ENCODE results near the gene CATSPER3.

The CATSPER3 gene

GRCh38 chr5:135055396-135055795 lies 87.7 kb downstream of the CATSPER3 start:
- DNase-seq (ENCODE audit: low read depth) = no peak
- no peak overlapping the region for H3K4me3 ChIP-seq (ENCODE audit: low read length)
- TF ChIP-seq CTCF (conservative IDR thresholded peaks at IDR 0.05; ENCODE audit: low read depth, low read length) = no peak

- DNase-seq (ENCODE audit: low read depth) = no peak
- TF ChIP-seq CTCF (conservative IDR thresholded peaks at IDR 0.05; ENCODE audit: low read depth, low read length) = no peak
- H3K4me3 ChIP-seq (ENCODE audit: low read length) = no peak overlapping the region
Measured at GRCh38 chr5:135056316-135057030, 88.8 kb downstream of the CATSPER3 start.

- TF ChIP-seq CTCF (conservative IDR thresholded peaks at IDR 0.05; ENCODE audit: low read depth, low read length) = no peak
- DNase-seq (ENCODE audit: low read depth) = no peak
- no peak overlapping the region for H3K4me3 ChIP-seq (ENCODE audit: low read length)
Measured at GRCh38 chr5:135057233-135057632, 89.5 kb downstream of the CATSPER3 start.

GRCh38 chr5:135058331-135058732 lies 90.6 kb downstream of the CATSPER3 start:
- no peak overlapping the region for H3K4me3 ChIP-seq (ENCODE audit: low read length)
- no peak for DNase-seq (ENCODE audit: low read depth)
- no peak for TF ChIP-seq CTCF (conservative IDR thresholded peaks at IDR 0.05; ENCODE audit: low read depth, low read length)

- H3K4me3 ChIP-seq (ENCODE audit: low read length) = no peak overlapping the region
- peak; percentile 12 for TF ChIP-seq CTCF (conservative IDR thresholded peaks at IDR 0.05; ENCODE audit: low read depth, low read length)
- no peak for DNase-seq (ENCODE audit: low read depth)
Measured at GRCh38 chr5:135059000-135059923, 91.6 kb downstream of the CATSPER3 start.

GRCh38 chr5:135060021-135060420 lies 92.3 kb downstream of the CATSPER3 start:
- H3K4me3 ChIP-seq (ENCODE audit: low read length) = no peak overlapping the region
- no peak for DNase-seq (ENCODE audit: low read depth)
- TF ChIP-seq CTCF (conservative IDR thresholded peaks at IDR 0.05; ENCODE audit: low read depth, low read length) = no peak
